Measurements from ENCODE around the gene SH3GLB2. TPM values are rescaled to one million over a fixed set of nuclear protein-coding genes. Genes with fewer than 3 reads are reported as not detected.

The SH3GLB2 gene
- total and polyA plus RNA-seq, 5 donors from 2014 or later = 18.2 to 77.8 (median 32.4) TPM

DNA sequence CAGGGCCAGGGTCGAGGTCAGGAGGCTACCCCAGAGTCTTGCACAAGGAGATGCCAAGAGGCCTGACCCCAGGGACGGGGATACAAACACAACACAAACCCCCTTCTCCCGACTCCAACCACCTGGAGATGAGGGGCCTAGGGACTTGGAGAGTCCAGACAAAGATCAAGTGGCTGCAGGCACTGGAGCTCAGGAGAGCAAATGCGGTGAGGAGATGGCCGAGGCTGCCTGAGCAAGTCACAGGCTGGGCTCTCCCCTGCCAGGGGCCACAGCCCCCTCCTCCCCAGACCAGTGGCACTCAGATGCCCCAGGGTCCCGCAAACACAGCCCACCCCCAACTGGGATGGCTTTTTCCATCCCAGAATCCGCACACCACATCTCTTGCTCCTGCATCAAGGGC is 15.8 kb downstream of the SH3GLB2 start:
- Histone ChIP-seq H3K4me1 (ENCODE audit: control insufficient read depth, insufficient read depth, low read length, poor library complexity, severe bottlenecking) (no peaks in the 10 kb centered on the region), H3K27me3 (ENCODE audit: control insufficient read depth, insufficient read depth, low read length) (no peaks in the 10 kb centered on the region), H3K36me3 (ENCODE audit: control insufficient read depth, insufficient read depth, low read length) (peaks cover 42% of the 10 kb centered on the region), H3K27ac (ENCODE audit: insufficient read depth, low read length, poor library complexity, severe bottlenecking) (no peak overlapping the region), H3K4me3 (ENCODE audit: low read depth, low read length) (no peak overlapping the region), H3K9me3 (ENCODE audit: control insufficient read depth in 2 of 2, low read length in 2 of 2) (no peaks in the 10 kb centered on the region)
- H3K4me1 Mint-ChIP-seq = no peaks in the 10 kb centered on the region
- ATAC-seq (ENCODE audit: low read depth in 2 of 2) = no peak
- H3K36me3 Mint-ChIP-seq = peaks cover 11% of the 10 kb centered on the region
- H3K4me3 Mint-ChIP-seq = no peak overlapping the region
- H3K27me3 Mint-ChIP-seq = no peaks in the 10 kb centered on the region
- H3K9me3 Mint-ChIP-seq = no peaks in the 10 kb centered on the region
- no peak overlapping the region for H3K27ac Mint-ChIP-seq
- no peak for DNase-seq

- Histone ChIP-seq H3K36me3 (ENCODE audit: control insufficient read depth, insufficient read depth, low read length) (peaks cover 44% of the 10 kb centered on the region), H3K27ac (ENCODE audit: insufficient read depth, low read length, poor library complexity, severe bottlenecking) (no peak overlapping the region), H3K9me3 (ENCODE audit: control insufficient read depth in 2 of 2, low read length in 2 of 2) (no peaks in the 10 kb centered on the region), H3K4me1 (ENCODE audit: control insufficient read depth, insufficient read depth, low read length, poor library complexity, severe bottlenecking) (no peaks in the 10 kb centered on the region), H3K27me3 (ENCODE audit: control insufficient read depth, insufficient read depth, low read length) (no peaks in the 10 kb centered on the region), H3K4me3 (ENCODE audit: low read depth, low read length) (no peak overlapping the region)
- H3K36me3 Mint-ChIP-seq = peaks cover 11% of the 10 kb centered on the region
- H3K4me1 Mint-ChIP-seq = no peaks in the 10 kb centered on the region
- no peak for DNase-seq
- no peaks in the 10 kb centered on the region for H3K27me3 Mint-ChIP-seq
- peak overlapping the region in 2 of 3 donors; percentile 51 to 74 for H3K27ac Mint-ChIP-seq
- H3K9me3 Mint-ChIP-seq = no peaks in the 10 kb centered on the region
- H3K4me3 Mint-ChIP-seq = no peak overlapping the region
- ATAC-seq (ENCODE audit: low read depth in 2 of 2) = no peak
Observed at GRCh38 chr9:129011761-129012181, 16.4 kb downstream of the SH3GLB2 start.

- DNase-seq = no peak
- no peak overlapping the region for H3K4me3 ChIP-seq (ENCODE audit: low read depth, low read length)
- no peaks in the 10 kb centered on the region for H3K9me3 Mint-ChIP-seq
Observed at GRCh38 chr9:129011170-129011569, 17.0 kb downstream of the SH3GLB2 start.

DNA sequence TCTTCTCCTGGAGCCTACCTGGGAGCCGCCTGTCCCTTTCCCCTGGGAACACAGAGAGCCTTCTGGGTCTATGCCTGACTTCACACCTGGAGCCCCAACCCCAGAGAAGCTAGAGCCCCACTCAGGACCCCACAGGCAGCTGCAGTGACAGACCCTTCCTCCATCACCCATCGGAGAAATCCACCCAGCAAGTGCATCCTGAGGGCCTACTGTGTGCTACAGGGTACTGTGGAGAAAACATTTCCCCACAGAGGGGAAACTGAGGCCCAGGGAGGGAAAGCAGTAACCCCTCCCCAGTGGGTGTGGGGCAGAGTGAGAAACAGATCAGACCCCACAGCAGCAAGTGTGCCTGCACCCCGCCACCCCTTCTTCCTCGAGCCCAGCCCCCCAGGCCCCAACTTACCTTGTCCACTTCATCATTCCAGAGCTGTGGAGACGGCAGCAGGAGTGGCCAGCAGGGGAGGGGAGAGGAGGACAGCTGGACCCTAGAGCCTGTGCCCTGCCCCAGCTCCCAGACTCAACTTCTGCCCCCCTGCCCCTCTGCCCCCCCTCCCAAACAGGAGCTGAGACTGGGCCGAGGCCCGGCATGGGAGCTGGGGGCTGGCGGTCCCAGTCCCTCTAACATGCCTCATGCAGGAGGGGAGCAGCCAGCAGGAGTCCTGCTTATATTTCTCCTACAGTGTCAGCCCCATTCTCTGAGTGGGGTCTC is 17.7 kb downstream of the SH3GLB2 start:
- no peaks in the 10 kb centered on the region for H3K27me3 Mint-ChIP-seq
- Histone ChIP-seq H3K36me3 (ENCODE audit: control insufficient read depth, insufficient read depth, low read length) (peaks cover 53% of the 10 kb centered on the region), H3K27me3 (ENCODE audit: control insufficient read depth, insufficient read depth, low read length) (no peaks in the 10 kb centered on the region), H3K9me3 (ENCODE audit: control insufficient read depth in 2 of 2, low read length in 2 of 2) (no peaks in the 10 kb centered on the region), H3K27ac (ENCODE audit: insufficient read depth, low read length, poor library complexity, severe bottlenecking) (no peak overlapping the region), H3K4me1 (ENCODE audit: control insufficient read depth, insufficient read depth, low read length, poor library complexity, severe bottlenecking) (no peaks in the 10 kb centered on the region), H3K4me3 (ENCODE audit: low read depth, low read length) (no peak overlapping the region)
- H3K4me1 Mint-ChIP-seq = peaks cover 0 to 2% (median 0%) of the 10 kb centered on the region in 4 donors
- H3K27ac Mint-ChIP-seq = no peak overlapping the region
- ATAC-seq (ENCODE audit: low read depth in 2 of 2) (no peak), DNase-seq (no peak)
- no peak overlapping the region for H3K4me3 Mint-ChIP-seq
- no peaks in the 10 kb centered on the region for H3K9me3 Mint-ChIP-seq
- peaks cover 14% of the 10 kb centered on the region for H3K36me3 Mint-ChIP-seq

More at GRCh38 chr9:129011170-129011569, 17.0 kb downstream of the SH3GLB2 start:
- peaks cover 47% of the 10 kb centered on the region for H3K36me3 ChIP-seq (ENCODE audit: control insufficient read depth, insufficient read depth, low read length)
- H3K27me3 Mint-ChIP-seq = no peaks in the 10 kb centered on the region
- no peaks in the 10 kb centered on the region for H3K4me1 ChIP-seq (ENCODE audit: control insufficient read depth, insufficient read depth, low read length, poor library complexity, severe bottlenecking)
- H3K27me3 ChIP-seq (ENCODE audit: control insufficient read depth, insufficient read depth, low read length) = no peaks in the 10 kb centered on the region
- no peak for ATAC-seq (ENCODE audit: low read depth in 2 of 2)
- H3K36me3 Mint-ChIP-seq = peaks cover 11% of the 10 kb centered on the region
- no peaks in the 10 kb centered on the region for H3K9me3 ChIP-seq (ENCODE audit: control insufficient read depth in 2 of 2, low read length in 2 of 2)
- peaks cover 0 to 2% (median 0%) of the 10 kb centered on the region in 4 donors for H3K4me1 Mint-ChIP-seq
- H3K4me3 Mint-ChIP-seq = no peak overlapping the region
- H3K27ac ChIP-seq (ENCODE audit: insufficient read depth, low read length, poor library complexity, severe bottlenecking) = no peak overlapping the region
- no peak overlapping the region for H3K27ac Mint-ChIP-seq

DNA sequence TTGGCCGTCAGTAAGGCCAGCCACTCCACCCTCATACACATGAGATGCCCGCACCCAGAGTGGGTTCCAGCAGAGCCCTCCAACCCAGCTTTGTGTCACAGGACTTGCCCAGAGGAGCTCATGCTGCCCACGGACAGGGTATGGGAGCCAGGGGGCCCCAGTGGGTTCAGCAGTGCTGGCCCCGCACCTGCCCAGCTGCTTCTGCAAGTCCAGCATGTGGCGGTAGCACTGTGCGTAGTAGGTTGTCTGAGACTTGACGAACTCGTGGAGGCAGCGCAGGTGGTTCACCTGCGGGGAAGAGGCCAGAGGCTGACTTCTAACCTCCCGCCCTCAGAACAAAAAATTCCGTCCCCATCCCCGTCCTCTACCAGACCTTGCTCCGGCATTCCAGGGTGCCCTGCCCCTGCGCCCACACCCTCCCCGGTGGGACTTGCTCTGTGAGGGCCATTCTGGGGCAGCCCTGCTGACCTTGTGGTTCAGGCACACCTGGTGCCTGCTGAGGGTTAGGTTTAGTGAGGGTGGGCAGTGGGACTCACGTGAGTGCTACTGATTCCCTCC is 18.5 kb downstream of the SH3GLB2 start:
- H3K27ac ChIP-seq (ENCODE audit: insufficient read depth, low read length, poor library complexity, severe bottlenecking) = no peak overlapping the region
- Mint-ChIP-seq H3K4me1 (peaks cover 0 to 2% (median 0%) of the 10 kb centered on the region in 4 donors), H3K27ac (no peak overlapping the region), H3K4me3 (no peak overlapping the region), H3K9me3 (no peaks in the 10 kb centered on the region), H3K36me3 (peaks cover 16% of the 10 kb centered on the region), H3K27me3 (no peaks in the 10 kb centered on the region)
- no peaks in the 10 kb centered on the region for H3K27me3 ChIP-seq (ENCODE audit: control insufficient read depth, insufficient read depth, low read length)
- no peak overlapping the region for H3K4me3 ChIP-seq (ENCODE audit: low read depth, low read length)
- H3K4me1 ChIP-seq (ENCODE audit: control insufficient read depth, insufficient read depth, low read length, poor library complexity, severe bottlenecking) = no peaks in the 10 kb centered on the region
- H3K9me3 ChIP-seq (ENCODE audit: control insufficient read depth in 2 of 2, low read length in 2 of 2) = no peaks in the 10 kb centered on the region
- no peak for DNase-seq
- peaks cover 53% of the 10 kb centered on the region for H3K36me3 ChIP-seq (ENCODE audit: control insufficient read depth, insufficient read depth, low read length)
- ATAC-seq (ENCODE audit: low read depth in 2 of 2) = no peak

- H3K4me3 ChIP-seq (ENCODE audit: low read depth, low read length) = no peak overlapping the region
- Mint-ChIP-seq H3K27me3 (no peaks in the 10 kb centered on the region), H3K9me3 (no peaks in the 10 kb centered on the region), H3K4me1 (peaks cover 0 to 2% (median 0%) of the 10 kb centered on the region in 4 donors), H3K4me3 (no peak overlapping the region), H3K36me3 (peaks cover 16% of the 10 kb centered on the region), H3K27ac (no peak overlapping the region)
- DNase-seq (no peak), ATAC-seq (ENCODE audit: low read depth in 2 of 2) (no peak)
- no peaks in the 10 kb centered on the region for H3K9me3 ChIP-seq (ENCODE audit: control insufficient read depth in 2 of 2, low read length in 2 of 2)
- no peak overlapping the region for H3K27ac ChIP-seq (ENCODE audit: insufficient read depth, low read length, poor library complexity, severe bottlenecking)
- H3K27me3 ChIP-seq (ENCODE audit: control insufficient read depth, insufficient read depth, low read length) = no peaks in the 10 kb centered on the region
- no peaks in the 10 kb centered on the region for H3K4me1 ChIP-seq (ENCODE audit: control insufficient read depth, insufficient read depth, low read length, poor library complexity, severe bottlenecking)
- peaks cover 49% of the 10 kb centered on the region for H3K36me3 ChIP-seq (ENCODE audit: control insufficient read depth, insufficient read depth, low read length)
Observed at GRCh38 chr9:129008986-129009583, 19.0 kb downstream of the SH3GLB2 start.

DNA sequence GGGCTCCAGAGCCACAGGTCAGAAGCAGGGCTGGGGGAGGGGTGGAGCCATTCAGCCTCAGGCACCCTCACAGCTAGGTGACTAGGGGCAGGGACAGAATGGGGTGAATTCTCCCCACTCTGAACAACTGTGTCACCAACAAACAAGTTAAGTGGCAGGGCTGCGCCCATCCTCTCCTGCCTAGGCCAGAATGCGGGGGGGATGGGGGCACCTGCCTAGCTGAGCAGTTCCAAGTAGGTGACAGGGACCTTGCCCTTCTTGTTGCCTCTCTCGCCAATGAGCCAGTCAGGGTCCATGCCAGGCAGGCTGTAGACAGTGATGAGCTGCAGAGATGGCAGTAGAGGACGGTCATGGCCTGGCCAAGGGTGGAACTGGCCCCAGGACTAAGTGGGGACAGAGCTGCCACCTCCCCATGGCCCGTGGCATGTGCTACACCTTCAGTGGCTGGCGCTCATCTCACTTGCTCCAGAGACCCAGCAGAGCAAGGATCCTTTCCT is 19.6 kb downstream of the SH3GLB2 start:
- DNase-seq = no peak
- Mint-ChIP-seq H3K27me3 (no peaks in the 10 kb centered on the region), H3K36me3 (peaks cover 16% of the 10 kb centered on the region), H3K4me1 (peaks cover 0 to 2% (median 0%) of the 10 kb centered on the region in 4 donors), H3K9me3 (no peaks in the 10 kb centered on the region), H3K4me3 (no peak overlapping the region), H3K27ac (no peak overlapping the region)
- H3K4me1 ChIP-seq (ENCODE audit: control insufficient read depth, insufficient read depth, low read length, poor library complexity, severe bottlenecking) = no peaks in the 10 kb centered on the region
- H3K27me3 ChIP-seq (ENCODE audit: control insufficient read depth, insufficient read depth, low read length) = no peaks in the 10 kb centered on the region
- no peak overlapping the region for H3K4me3 ChIP-seq (ENCODE audit: low read depth, low read length)
- no peaks in the 10 kb centered on the region for H3K9me3 ChIP-seq (ENCODE audit: control insufficient read depth in 2 of 2, low read length in 2 of 2)
- H3K27ac ChIP-seq (ENCODE audit: insufficient read depth, low read length, poor library complexity, severe bottlenecking) = no peak overlapping the region
- ATAC-seq (ENCODE audit: low read depth in 2 of 2) = no peak
- peaks cover 44% of the 10 kb centered on the region for H3K36me3 ChIP-seq (ENCODE audit: control insufficient read depth, insufficient read depth, low read length)
